Measurements from ENCODE around the gene KHDC1. TPM values are rescaled to one million over a fixed set of nuclear protein-coding genes. Genes with fewer than 3 reads are reported as not detected.

KHDC1 gene
- total and polyA plus RNA-seq, 12 donors, result 0.25 to 2.2 (median 0.83) TPM; not detected in 1

- H3K27ac ChIP-seq, result no peak overlapping the region
- H3K27me3 ChIP-seq, result no peaks in the 10 kb centered on the region
- TF ChIP-seq POLR2A (IDR thresholded peaks at IDR 0.05) (no peak), CTCF (IDR thresholded peaks at IDR 0.05) (no peak)
- DNase-seq, result no peak
- 85 to 91% (median 88%) methylated on average over 2 of the region's 2 CpGs for WGBS, 4 donors
- H3K4me3 ChIP-seq, result no peak overlapping the region
- H3K9me3 ChIP-seq (replicated peaks in 1 of 3), result no peaks in the 10 kb centered on the region
- H3K36me3 ChIP-seq (replicated peaks in 1 of 2), result no peaks in the 10 kb centered on the region
- intact Hi-C loops (cut with DNase I), result no loop called here
- no peaks in the 10 kb centered on the region for H3K4me1 ChIP-seq (replicated peaks in 1 of 2)
Measured at GRCh38 chr6:73216859-73217258, 46.1 kb downstream of the KHDC1 start.

DNA sequence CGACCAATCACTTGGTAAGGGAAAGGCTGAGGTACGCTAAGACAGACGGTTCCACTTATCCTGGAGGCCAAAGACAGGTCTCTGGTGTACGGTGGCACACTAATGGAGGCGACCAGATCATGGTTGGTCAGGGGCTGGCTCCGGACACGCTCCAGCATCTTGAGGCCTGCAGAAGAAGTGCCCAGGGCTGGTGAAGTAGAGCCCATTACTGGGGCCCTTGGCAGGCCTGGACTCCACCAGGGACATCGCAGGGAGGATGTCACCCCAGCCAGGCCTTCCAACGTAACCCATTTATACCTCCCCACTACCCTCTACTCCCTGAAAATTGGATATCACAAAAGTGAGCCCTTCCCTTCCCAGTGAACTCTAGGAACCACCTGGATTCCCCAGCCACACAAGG is 53.9 kb downstream of the KHDC1 start:
- 69 to 90% (median 80%) methylated on average over 8 to 9 of the region's 9 CpGs for WGBS, 4 donors
- H3K27ac ChIP-seq, result no peak overlapping the region
- TF ChIP-seq POLR2A (IDR thresholded peaks at IDR 0.05) (no peak), CTCF (IDR thresholded peaks at IDR 0.05) (no peak)
- no peak overlapping the region for H3K4me3 ChIP-seq
- no peaks in the 10 kb centered on the region for H3K4me1 ChIP-seq (replicated peaks in 1 of 2)
- no peaks in the 10 kb centered on the region for H3K9me3 ChIP-seq (replicated peaks in 1 of 3)
- intact Hi-C loops (cut with DNase I), result no loop called here
- DNase-seq, result no peak
- no peaks in the 10 kb centered on the region for H3K27me3 ChIP-seq
- no peaks in the 10 kb centered on the region for H3K36me3 ChIP-seq (replicated peaks in 1 of 2)

DNA sequence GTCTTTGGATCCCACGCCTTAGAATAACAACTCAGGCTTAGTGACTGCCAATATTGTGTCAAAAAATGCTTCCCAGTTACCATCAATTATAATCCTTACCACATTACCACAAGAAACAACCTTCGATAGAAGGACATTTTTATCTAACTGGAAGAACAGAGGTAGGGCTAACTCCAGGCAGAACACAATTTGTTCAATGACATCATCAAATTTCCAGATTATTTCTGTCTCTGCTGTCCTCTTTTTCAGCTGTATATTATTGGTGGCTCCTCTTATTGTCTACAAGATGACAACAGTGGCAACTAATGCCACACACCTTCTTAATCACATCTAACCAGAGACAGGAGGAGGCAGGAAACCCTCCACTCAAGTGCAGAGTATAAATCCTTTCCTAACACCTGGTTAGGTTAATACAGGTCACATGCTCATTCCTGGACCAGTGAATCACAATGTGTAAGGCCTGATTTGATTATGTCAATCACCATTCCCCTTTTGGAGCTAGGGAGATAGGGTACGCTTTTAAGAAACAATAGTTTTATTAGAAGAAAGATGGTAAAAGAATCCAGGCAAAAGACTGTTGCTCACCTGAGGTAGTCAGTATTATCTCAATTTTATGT is 55.7 kb downstream of the KHDC1 start:
- H3K27me3 ChIP-seq, result no peaks in the 10 kb centered on the region
- no peak overlapping the region for H3K4me3 ChIP-seq
- no peak for TF ChIP-seq CTCF (IDR thresholded peaks at IDR 0.05)
- no peak for TF ChIP-seq POLR2A (IDR thresholded peaks at IDR 0.05)
- 69 to 83% (median 77%) methylated on average over 3 of the region's 3 CpGs for WGBS, 4 donors
- H3K27ac ChIP-seq, result no peak overlapping the region
- no peak for DNase-seq
- H3K4me1 ChIP-seq (replicated peaks in 1 of 2), result no peaks in the 10 kb centered on the region
- H3K9me3 ChIP-seq (replicated peaks in 1 of 3), result no peaks in the 10 kb centered on the region
- no peaks in the 10 kb centered on the region for H3K36me3 ChIP-seq (replicated peaks in 1 of 2)
- intact Hi-C loops (cut with DNase I), result no loop called here

- DNase-seq, result no peak
- no peaks in the 10 kb centered on the region for H3K9me3 ChIP-seq (replicated peaks in 1 of 3)
- H3K27me3 ChIP-seq, result no peaks in the 10 kb centered on the region
- 72 to 79% (median 76%) methylated on average over 4 of the region's 4 CpGs for WGBS, 4 donors
- H3K36me3 ChIP-seq (replicated peaks in 1 of 2), result no peaks in the 10 kb centered on the region
- no peaks in the 10 kb centered on the region for H3K4me1 ChIP-seq (replicated peaks in 1 of 2)
- intact Hi-C loops (cut with DNase I), result no loop called here
- no peak overlapping the region for H3K27ac ChIP-seq
- TF ChIP-seq CTCF (IDR thresholded peaks at IDR 0.05) (no peak), POLR2A (IDR thresholded peaks at IDR 0.05) (no peak)
- no peak overlapping the region for H3K4me3 ChIP-seq
Measured at GRCh38 chr6:73204252-73204651, 58.7 kb downstream of the KHDC1 start.

Measured in adrenal gland (tissue), 12 donors.